Tibial nerve (tissue), 4 donors: ENCODE measurements around the gene HAUS8. TPM values are rescaled to one million over a fixed set of nuclear protein-coding genes. Genes with fewer than 3 reads are reported as not detected.

Source experiments
- DNase-seq, 2 donors: peaks; one replicate each; pipeline ENCODE4 v3.0.0-alpha.2; 2019; ENCODE audit warnings: low spot score in 2 of 2
- H3K27ac ChIP-seq, 4 donors: fragments of 200-600 bp; sonication (generic) in 3 of 4; one replicate each; pipeline ENCODE4 v1.5.1; 2017 to 2019; ENCODE audit warnings: mild to moderate bottlenecking in 1 of 4
- H3K27me3 ChIP-seq, 2 donors: fragments of 200-600 bp; sonication (generic) in 1 of 2; one replicate each; pipeline versions ENCODE4 v1.5.1 to v1.6.0; 2017 to 2019
- H3K36me3 ChIP-seq, 3 donors: fragments of 200-600 bp; sonication (generic); one replicate each; pipeline ENCODE4 v1.5.1; 2018 to 2019
- H3K4me1 ChIP-seq, 4 donors: fragments of 200-600 bp; sonication (generic) in 3 of 4; one replicate each; pipeline ENCODE4 v1.5.1; 2017 to 2019
- H3K4me3 ChIP-seq, 4 donors: fragments of 200-600 bp; sonication (generic) in 3 of 4; one replicate each; pipeline ENCODE4 v1.5.1; 2017 to 2019; ENCODE audit warnings: mild to moderate bottlenecking in 1 of 4, moderate library complexity in 1 of 4
- H3K9me3 ChIP-seq, 4 donors: fragments of 200-600 bp; sonication (generic) in 3 of 4; one replicate each; pipeline ENCODE4 v1.5.1; 2017 to 2019
- CTCF ChIP-seq, 5 experiments: fragments of 200-600 bp in 3 of 5; fragments of 450-650 bp in 2 of 5; sonication (generic) in 3 of 5; IDR thresholded peaks; one replicate each; pipeline ENCODE4 v1.5.1; 2016 to 2019; ENCODE audit warnings: antibody characterized with exemption in 5 of 5, mild to moderate bottlenecking in 3 of 5, moderate library complexity in 2 of 5
- EP300 ChIP-seq, 2 donors: sonication (generic); formaldehyde crosslinking; IDR thresholded peaks; one replicate each; pipeline ENCODE4 v1.6.1; 2017; ENCODE audit warnings: antibody characterized with exemption in 2 of 2, mild to moderate bottlenecking in 1 of 2
- POLR2A ChIP-seq, 2 donors: fragments of 450-650 bp; IDR thresholded peaks; one replicate each; pipeline ENCODE4 v1.6.1; 2017; ENCODE audit warnings: antibody characterized with exemption in 2 of 2, mild to moderate bottlenecking in 2 of 2, moderate library complexity in 2 of 2
- WGBS, 2 donors: methylation state at CpG; one replicate each; pipeline ENCODE4 v1.1.5; 2018; 5-methylcytosine and 5-hydroxymethylcytosine counted together
- total RNA-seq, 4 donors: library from RNA; depleted of rRNA; stranded (reverse); fragments of >200 nt; gene quantifications; one replicate each; pipeline ENCODE4 v1.1.0, GENCODE V29; 2016

HAUS8 gene
- total RNA-seq, 4 donors from 2014 or later: 2.6 to 11.6 (median 4.3) TPM

DNA sequence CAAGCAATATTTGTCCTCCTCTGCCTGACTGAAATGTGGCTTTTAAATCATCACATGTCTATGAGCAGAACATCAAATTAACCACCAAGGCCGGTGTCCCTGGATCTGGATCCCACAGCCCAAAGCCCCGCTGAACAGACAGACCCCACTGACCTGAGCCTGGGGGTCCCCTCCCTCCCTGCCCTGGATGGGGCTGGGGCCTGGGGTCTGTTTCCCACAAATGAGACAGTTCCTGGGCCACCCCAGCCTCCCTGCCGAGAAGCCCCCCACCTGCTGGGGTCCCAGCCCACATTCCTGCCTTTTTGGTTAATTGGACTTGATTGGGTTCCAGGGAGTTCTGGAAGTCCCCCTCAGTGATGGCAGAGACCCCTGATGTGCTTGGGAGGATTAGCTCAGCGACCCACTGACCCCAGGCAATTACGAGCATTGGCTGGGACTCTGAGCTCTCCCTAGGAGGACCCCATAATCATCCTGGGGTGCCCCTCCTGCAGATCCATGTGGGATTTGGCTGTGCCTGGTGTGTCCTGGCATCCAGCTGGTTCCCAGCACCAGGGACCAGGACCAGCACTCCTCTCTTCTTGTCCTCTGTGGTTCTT lies 29.2 kb downstream of the HAUS8 start:
- TF ChIP-seq EP300 (IDR thresholded peaks at IDR 0.05) (no peak), POLR2A (IDR thresholded peaks at IDR 0.05) (no peak), CTCF (IDR thresholded peaks at IDR 0.05) (no peak)
- DNase-seq: no peak
- peaks cover 0 to 10% (median 0%) of the 10 kb centered on the region in 4 donors for H3K4me1 ChIP-seq
- H3K27me3 ChIP-seq: no peaks in the 10 kb centered on the region
- H3K36me3 ChIP-seq: peaks cover 0 to 26% (median 0%) of the 10 kb centered on the region in 3 donors
- WGBS, 2 donors: 78 to 82% methylated on average over 5 of the region's 5 CpGs
- H3K4me3 ChIP-seq: no peak overlapping the region
- H3K27ac ChIP-seq: no peak overlapping the region
- H3K9me3 ChIP-seq: no peaks in the 10 kb centered on the region

DNA sequence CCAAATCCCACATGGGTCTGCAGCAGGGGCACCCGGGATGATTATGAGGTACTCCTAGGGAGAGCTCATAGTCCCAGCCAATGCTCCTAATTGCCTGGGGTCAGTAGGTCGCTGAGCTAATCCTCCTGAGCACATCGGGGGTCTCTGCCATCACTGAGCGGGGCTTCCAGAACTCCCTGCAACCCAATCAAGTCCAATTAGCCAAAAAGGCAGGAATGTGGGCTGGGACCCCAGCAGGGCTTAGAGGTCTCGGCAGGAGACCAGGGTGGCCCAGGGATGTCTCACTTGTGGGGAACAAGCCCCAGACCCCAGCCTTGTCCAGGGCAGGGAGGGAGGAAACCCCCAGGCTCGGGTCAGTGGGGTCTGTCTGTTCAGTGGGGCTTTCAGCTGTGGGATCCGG lies 31.5 kb downstream of the HAUS8 start:
- no peak for DNase-seq
- WGBS, 2 donors: 45% methylated on average over 5 to 7 of the region's 7 CpGs
- no peaks in the 10 kb centered on the region for H3K27me3 ChIP-seq
- peaks cover 0 to 10% (median 0%) of the 10 kb centered on the region in 4 donors for H3K4me1 ChIP-seq
- no peak overlapping the region for H3K4me3 ChIP-seq
- no peak overlapping the region for H3K27ac ChIP-seq
- TF ChIP-seq CTCF (IDR thresholded peaks at IDR 0.05) (no peak), POLR2A (IDR thresholded peaks at IDR 0.05) (no peak), EP300 (IDR thresholded peaks at IDR 0.05) (no peak)
- H3K36me3 ChIP-seq: peaks cover 0 to 3% (median 0%) of the 10 kb centered on the region in 3 donors
- H3K9me3 ChIP-seq: no peaks in the 10 kb centered on the region

- WGBS, 2 donors: 5 to 9% methylated on average over 11 of the region's 11 CpGs
- TF ChIP-seq EP300 (IDR thresholded peaks at IDR 0.05) (no peak), POLR2A (IDR thresholded peaks at IDR 0.05) (no peak), CTCF (IDR thresholded peaks at IDR 0.05) (no peak)
- no peaks in the 10 kb centered on the region for H3K9me3 ChIP-seq
- H3K27me3 ChIP-seq: no peaks in the 10 kb centered on the region
- H3K36me3 ChIP-seq: no peaks in the 10 kb centered on the region
- H3K4me1 ChIP-seq: peaks cover 0 to 10% (median 0%) of the 10 kb centered on the region in 4 donors
- no peak overlapping the region for H3K27ac ChIP-seq
- no peak for DNase-seq
- H3K4me3 ChIP-seq: no peak overlapping the region
Measured at GRCh38 chr19:17041976-17042375, 33.3 kb downstream of the HAUS8 start.

GRCh38 chr19:17037966-17038500 lies 37.2 kb downstream of the HAUS8 start:
- WGBS, 2 donors: 64 to 69% methylated on average over 11 to 15 of the region's 15 CpGs
- no peak for TF ChIP-seq CTCF (IDR thresholded peaks at IDR 0.05)
- no peak for TF ChIP-seq EP300 (IDR thresholded peaks at IDR 0.05)
- TF ChIP-seq POLR2A (IDR thresholded peaks at IDR 0.05): no peak
- Histone ChIP-seq H3K27ac (no peak overlapping the region), H3K9me3 (no peaks in the 10 kb centered on the region), H3K4me3 (no peak overlapping the region), H3K36me3 (no peaks in the 10 kb centered on the region), H3K27me3 (no peaks in the 10 kb centered on the region), H3K4me1 (peaks cover 0 to 10% (median 0%) of the 10 kb centered on the region in 4 donors)
- DNase-seq: no peak

DNA sequence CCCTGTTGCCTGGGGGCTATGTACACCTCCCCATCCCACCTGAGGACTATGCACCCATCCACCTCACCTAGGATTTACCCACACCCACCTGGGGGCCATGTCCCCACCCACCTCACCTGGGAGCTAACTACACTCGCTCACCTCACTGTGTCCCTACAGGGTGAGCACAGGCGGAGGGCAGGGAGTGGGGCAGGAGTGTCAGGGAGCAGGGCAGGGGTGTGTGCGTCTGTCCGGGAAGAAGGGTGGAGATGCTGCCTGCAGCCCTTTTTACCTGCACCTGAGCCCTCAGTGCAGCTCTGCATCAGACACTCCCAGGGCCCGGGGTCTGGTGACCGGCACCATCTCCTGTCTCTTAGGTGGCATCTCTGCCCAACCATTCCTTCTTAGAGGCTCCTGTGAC lies 38.1 kb downstream of the HAUS8 start:
- no peaks in the 10 kb centered on the region for H3K9me3 ChIP-seq
- H3K27ac ChIP-seq: no peak overlapping the region
- H3K4me3 ChIP-seq: no peak overlapping the region
- H3K36me3 ChIP-seq: no peaks in the 10 kb centered on the region
- 90 to 94% methylated on average over 4 to 6 of the region's 6 CpGs for WGBS, 2 donors
- no peak for TF ChIP-seq CTCF (IDR thresholded peaks at IDR 0.05)
- TF ChIP-seq POLR2A (IDR thresholded peaks at IDR 0.05): no peak
- TF ChIP-seq EP300 (IDR thresholded peaks at IDR 0.05): no peak
- no peaks in the 10 kb centered on the region for H3K27me3 ChIP-seq
- peaks cover 0 to 7% (median 0%) of the 10 kb centered on the region in 4 donors for H3K4me1 ChIP-seq
- DNase-seq: no peak
